ENCODE measurements around the gene THAP7. TPM values are rescaled to one million over a fixed set of nuclear protein-coding genes. Genes with fewer than 3 reads are reported as not detected.

The THAP7 gene
- total and polyA plus RNA-seq, 2 of the 13 experiments (the other 11 are each of a cell fraction or from before 2014, with no cell fraction given): 13.0 to 25.5 TPM

GRCh38 chr22:20981787-20982562 lies 19.9 kb downstream of the THAP7 start, which contains the start of gene LZTR1 (continued):
- TF ChIP-seq, protein P1, sequence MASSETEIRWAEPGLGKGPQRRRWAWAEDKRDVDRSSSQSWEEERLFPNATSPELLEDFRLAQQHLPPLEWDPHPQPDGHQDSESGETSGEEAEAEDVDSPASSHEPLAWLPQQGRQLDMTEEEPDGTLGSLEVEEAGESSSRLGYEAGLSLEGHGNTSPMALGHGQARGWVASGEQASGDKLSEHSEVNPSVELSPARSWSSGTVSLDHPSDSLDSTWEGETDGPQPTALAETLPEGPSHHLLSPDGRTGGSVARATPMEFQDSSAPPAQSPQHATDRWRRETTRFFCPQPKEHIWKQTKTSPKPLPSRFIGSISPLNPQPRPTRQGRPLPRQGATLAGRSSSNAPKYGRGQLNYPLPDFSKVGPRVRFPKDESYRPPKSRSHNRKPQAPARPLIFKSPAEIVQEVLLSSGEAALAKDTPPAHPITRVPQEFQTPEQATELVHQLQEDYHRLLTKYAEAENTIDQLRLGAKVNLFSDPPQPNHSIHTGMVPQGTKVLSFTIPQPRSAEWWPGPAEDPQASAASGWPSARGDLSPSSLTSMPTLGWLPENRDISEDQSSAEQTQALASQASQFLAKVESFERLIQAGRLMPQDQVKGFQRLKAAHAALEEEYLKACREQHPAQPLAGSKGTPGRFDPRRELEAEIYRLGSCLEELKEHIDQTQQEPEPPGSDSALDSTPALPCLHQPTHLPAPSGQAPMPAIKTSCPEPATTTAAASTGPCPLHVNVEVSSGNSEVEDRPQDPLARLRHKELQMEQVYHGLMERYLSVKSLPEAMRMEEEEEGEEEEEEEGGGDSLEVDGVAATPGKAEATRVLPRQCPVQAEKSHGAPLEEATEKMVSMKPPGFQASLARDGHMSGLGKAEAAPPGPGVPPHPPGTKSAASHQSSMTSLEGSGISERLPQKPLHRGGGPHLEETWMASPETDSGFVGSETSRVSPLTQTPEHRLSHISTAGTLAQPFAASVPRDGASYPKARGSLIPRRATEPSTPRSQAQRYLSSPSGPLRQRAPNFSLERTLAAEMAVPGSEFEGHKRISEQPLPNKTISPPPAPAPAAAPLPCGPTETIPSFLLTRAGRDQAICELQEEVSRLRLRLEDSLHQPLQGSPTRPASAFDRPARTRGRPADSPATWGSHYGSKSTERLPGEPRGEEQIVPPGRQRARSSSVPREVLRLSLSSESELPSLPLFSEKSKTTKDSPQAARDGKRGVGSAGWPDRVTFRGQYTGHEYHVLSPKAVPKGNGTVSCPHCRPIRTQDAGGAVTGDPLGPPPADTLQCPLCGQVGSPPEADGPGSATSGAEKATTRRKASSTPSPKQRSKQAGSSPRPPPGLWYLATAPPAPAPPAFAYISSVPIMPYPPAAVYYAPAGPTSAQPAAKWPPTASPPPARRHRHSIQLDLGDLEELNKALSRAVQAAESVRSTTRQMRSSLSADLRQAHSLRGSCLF (CRISPR knock-in tag; IDR thresholded peaks at IDR 0.05; ENCODE audit: borderline replicate concordance): peak; percentile 83; the same call in 1 of the 2 replicates
- TF ChIP-seq ZSCAN12 (CRISPR knock-in tag; IDR thresholded peaks at IDR 0.05): peak; percentile 71; the same call in 1 of the 2 replicates
- peak; percentile 98 for TF ChIP-seq ZNF501 (CRISPR knock-in tag; IDR thresholded peaks at IDR 0.05)
- TF ChIP-seq, protein P2, sequence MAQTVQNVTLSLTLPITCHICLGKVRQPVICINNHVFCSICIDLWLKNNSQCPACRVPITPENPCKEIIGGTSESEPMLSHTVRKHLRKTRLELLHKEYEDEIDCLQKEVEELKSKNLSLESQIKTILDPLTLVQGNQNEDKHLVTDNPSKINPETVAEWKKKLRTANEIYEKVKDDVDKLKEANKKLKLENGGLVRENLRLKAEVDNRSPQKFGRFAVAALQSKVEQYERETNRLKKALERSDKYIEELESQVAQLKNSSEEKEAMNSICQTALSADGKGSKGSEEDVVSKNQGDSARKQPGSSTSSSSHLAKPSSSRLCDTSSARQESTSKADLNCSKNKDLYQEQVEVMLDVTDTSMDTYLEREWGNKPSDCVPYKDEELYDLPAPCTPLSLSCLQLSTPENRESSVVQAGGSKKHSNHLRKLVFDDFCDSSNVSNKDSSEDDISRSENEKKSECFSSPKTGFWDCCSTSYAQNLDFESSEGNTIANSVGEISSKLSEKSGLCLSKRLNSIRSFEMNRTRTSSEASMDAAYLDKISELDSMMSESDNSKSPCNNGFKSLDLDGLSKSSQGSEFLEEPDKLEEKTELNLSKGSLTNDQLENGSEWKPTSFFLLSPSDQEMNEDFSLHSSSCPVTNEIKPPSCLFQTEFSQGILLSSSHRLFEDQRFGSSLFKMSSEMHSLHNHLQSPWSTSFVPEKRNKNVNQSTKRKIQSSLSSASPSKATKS (CRISPR knock-in tag; IDR thresholded peaks at IDR 0.05): no peak; the same call in 1 of the 2 replicates
- no peak for TF ChIP-seq ATF7 (IDR thresholded peaks at IDR 0.05)
- TF ChIP-seq ATF7 (CRISPR knock-in tag; IDR thresholded peaks at IDR 0.05): peak; percentile 43; the same call in 1 of the 2 replicates
- TF ChIP-seq, protein P3, sequence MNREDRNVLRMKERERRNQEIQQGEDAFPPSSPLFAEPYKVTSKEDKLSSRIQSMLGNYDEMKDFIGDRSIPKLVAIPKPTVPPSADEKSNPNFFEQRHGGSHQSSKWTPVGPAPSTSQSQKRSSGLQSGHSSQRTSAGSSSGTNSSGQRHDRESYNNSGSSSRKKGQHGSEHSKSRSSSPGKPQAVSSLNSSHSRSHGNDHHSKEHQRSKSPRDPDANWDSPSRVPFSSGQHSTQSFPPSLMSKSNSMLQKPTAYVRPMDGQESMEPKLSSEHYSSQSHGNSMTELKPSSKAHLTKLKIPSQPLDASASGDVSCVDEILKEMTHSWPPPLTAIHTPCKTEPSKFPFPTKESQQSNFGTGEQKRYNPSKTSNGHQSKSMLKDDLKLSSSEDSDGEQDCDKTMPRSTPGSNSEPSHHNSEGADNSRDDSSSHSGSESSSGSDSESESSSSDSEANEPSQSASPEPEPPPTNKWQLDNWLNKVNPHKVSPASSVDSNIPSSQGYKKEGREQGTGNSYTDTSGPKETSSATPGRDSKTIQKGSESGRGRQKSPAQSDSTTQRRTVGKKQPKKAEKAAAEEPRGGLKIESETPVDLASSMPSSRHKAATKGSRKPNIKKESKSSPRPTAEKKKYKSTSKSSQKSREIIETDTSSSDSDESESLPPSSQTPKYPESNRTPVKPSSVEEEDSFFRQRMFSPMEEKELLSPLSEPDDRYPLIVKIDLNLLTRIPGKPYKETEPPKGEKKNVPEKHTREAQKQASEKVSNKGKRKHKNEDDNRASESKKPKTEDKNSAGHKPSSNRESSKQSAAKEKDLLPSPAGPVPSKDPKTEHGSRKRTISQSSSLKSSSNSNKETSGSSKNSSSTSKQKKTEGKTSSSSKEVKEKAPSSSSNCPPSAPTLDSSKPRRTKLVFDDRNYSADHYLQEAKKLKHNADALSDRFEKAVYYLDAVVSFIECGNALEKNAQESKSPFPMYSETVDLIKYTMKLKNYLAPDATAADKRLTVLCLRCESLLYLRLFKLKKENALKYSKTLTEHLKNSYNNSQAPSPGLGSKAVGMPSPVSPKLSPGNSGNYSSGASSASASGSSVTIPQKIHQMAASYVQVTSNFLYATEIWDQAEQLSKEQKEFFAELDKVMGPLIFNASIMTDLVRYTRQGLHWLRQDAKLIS (CRISPR knock-in tag; IDR thresholded peaks at IDR 0.05): 0 out of 2 replicates have a peak, but pooled peaks have one; percentile 45
- no peak for TF ChIP-seq RCOR2 (CRISPR knock-in tag; IDR thresholded peaks at IDR 0.05)
- no peak for TF ChIP-seq HHEX (CRISPR knock-in tag; IDR thresholded peaks at IDR 0.05)
